Activated CD8-positive, alpha-beta T cell treated with anti-CD3 and anti-CD28 coated beads for 36 hours (primary cell): ENCODE measurements around the gene WNT11. TPM values are rescaled to one million over a fixed set of nuclear protein-coding genes. Genes with fewer than 3 reads are reported as not detected.

Source experiments
- ATAC-seq: fragments of 200-7000 bp; cut with Tn5 transposase; one replicate; pipeline ENCODE4 v1.10.0; 2021; ENCODE audit warnings: mild to moderate bottlenecking, moderate library complexity
- CTCF ChIA-PET: fragments of 350-600 bp; sonication (Branson Sonifier 250); formaldehyde crosslinking; loops from one replicate; lab custom pipeline; 2021; ENCODE audit warnings: antibody characterized with exemption; lab: Charles Lee
- POLR2A ChIA-PET: fragments of 350-600 bp; sonication (Branson Sonifier 250); formaldehyde crosslinking; loops from one replicate; lab custom pipeline; 2021; ENCODE audit warnings: antibody characterized with exemption; lab: Charles Lee
- DNase-seq: peaks from one replicate; pipeline ENCODE4 v3.0.0-alpha.2; 2020
- H3K27ac Mint-ChIP-seq: one replicate; pipeline ENCODE4 v1.8.0; 2021; ENCODE audit warnings: mild to moderate bottlenecking, mixed read lengths
- H3K27me3 Mint-ChIP-seq: one replicate; pipeline ENCODE4 v1.8.0; 2021; ENCODE audit warnings: mixed read lengths
- H3K36me3 Mint-ChIP-seq: one replicate; pipeline ENCODE4 v1.8.0; 2021; ENCODE audit warnings: low read depth, mixed read lengths
- H3K4me1 Mint-ChIP-seq: one replicate; pipeline ENCODE4 v1.8.0; 2021; ENCODE audit warnings: low read depth, mixed read lengths
- H3K4me3 Mint-ChIP-seq: one replicate; pipeline ENCODE4 v1.8.0; 2021; ENCODE audit warnings: mild to moderate bottlenecking, moderate library complexity, mixed read lengths
- H3K9me3 Mint-ChIP-seq: one replicate; pipeline ENCODE4 v1.8.0; 2021; ENCODE audit warnings: mixed read lengths
- CTCF ChIP-seq: fragments of 200-600 bp; IDR thresholded peaks from one replicate; pipeline ENCODE4 v1.8.0; 2022; ENCODE audit warnings: antibody characterized with exemption, mild to moderate bottlenecking
- intact Hi-C: fragments of 100-400 bp; cut with micrococcal nuclease; formaldehyde crosslinking; loops from one replicate; pipeline ENCODE4 v1.10.0; 2022
- total RNA-seq, 2 experiments: library from RNA; stranded (reverse); gene quantifications; one replicate each; pipeline ENCODE4 v1.2.3, GENCODE V29; 2021

Gene WNT11
- total RNA-seq, 2 experiments from 2014 or later: 0.32 to 0.43 TPM

- no peak overlapping the region for H3K4me3 Mint-ChIP-seq
- H3K4me1 Mint-ChIP-seq: no peaks in the 10 kb centered on the region
- POLR2A ChIA-PET: no interaction called here
- DNase-seq (no peak), ATAC-seq (no peak)
- H3K27me3 Mint-ChIP-seq: no peaks in the 10 kb centered on the region
- H3K36me3 Mint-ChIP-seq: no peaks in the 10 kb centered on the region
- TF ChIP-seq CTCF: no peak
- intact Hi-C loops: no loop called here
- no peaks in the 10 kb centered on the region for H3K9me3 Mint-ChIP-seq
- H3K27ac Mint-ChIP-seq: no peak overlapping the region
- CTCF ChIA-PET: interaction anchor here (8.1 kb wide), 1 partner anchor 11 kb away, joined by 47 read pairs; no protein-coding TSS in a partner anchor
These were observed 9.0 kb downstream of the WNT11 start for GRCh38 chr11:76197332-76197731.

- POLR2A ChIA-PET: interaction anchor here (0.8 kb wide), 1 partner anchor 8 kb away, joined by 3 read pairs; no protein-coding TSS in a partner anchor
- CTCF ChIA-PET: interaction anchor here (8.1 kb wide), 1 partner anchor 11 kb away, joined by 47 read pairs; no protein-coding TSS in a partner anchor
- no peak overlapping the region for H3K4me3 Mint-ChIP-seq
- H3K27ac Mint-ChIP-seq: no peak overlapping the region
- intact Hi-C loops: no loop called here
- no peaks in the 10 kb centered on the region for H3K27me3 Mint-ChIP-seq
- DNase-seq (no peak), ATAC-seq (no peak)
- H3K4me1 Mint-ChIP-seq: no peaks in the 10 kb centered on the region
- H3K36me3 Mint-ChIP-seq: no peaks in the 10 kb centered on the region
- no peak for TF ChIP-seq CTCF
- H3K9me3 Mint-ChIP-seq: no peaks in the 10 kb centered on the region
These were observed 9.5 kb downstream of the WNT11 start for GRCh38 chr11:76196849-76197248.

GRCh38 chr11:76194872-76195668 is 11.2 kb downstream of the WNT11 start:
- POLR2A ChIA-PET: no interaction called here
- Mint-ChIP-seq H3K27me3 (no peaks in the 10 kb centered on the region), H3K4me3 (no peak overlapping the region), H3K4me1 (no peaks in the 10 kb centered on the region), H3K36me3 (no peaks in the 10 kb centered on the region), H3K9me3 (no peaks in the 10 kb centered on the region), H3K27ac (no peak overlapping the region)
- ATAC-seq (no peak), DNase-seq (no peak)
- CTCF ChIA-PET: interaction anchor here (8.1 kb wide), 1 partner anchor 13 kb away, joined by 47 read pairs; no protein-coding TSS in a partner anchor
- intact Hi-C loops: no loop called here
- no peak for TF ChIP-seq CTCF

- POLR2A ChIA-PET: no interaction called here
- no peak for DNase-seq
- intact Hi-C loops: no loop called here
- Mint-ChIP-seq H3K4me1 (no peaks in the 10 kb centered on the region), H3K4me3 (no peak overlapping the region), H3K9me3 (no peaks in the 10 kb centered on the region), H3K27me3 (no peaks in the 10 kb centered on the region), H3K27ac (no peak overlapping the region), H3K36me3 (no peaks in the 10 kb centered on the region)
- no peak for ATAC-seq
- TF ChIP-seq CTCF: no peak
- CTCF ChIA-PET: interaction anchor here (1.2 to 8.1 kb wide), 3 partner anchors 15 to 300 kb away, joined by 3 to 47 read pairs (median 4); no protein-coding TSS in a partner anchor
These were observed 13.1 kb downstream of the WNT11 start for GRCh38 chr11:76193219-76193618.

- intact Hi-C loops: no loop called here
- H3K27ac Mint-ChIP-seq: no peak overlapping the region
These were observed 15.9 kb downstream of the WNT11 start for GRCh38 chr11:76190376-76190775.

More at GRCh38 chr11:76190376-76190775, 15.9 kb downstream of the WNT11 start:
- Mint-ChIP-seq H3K27me3 (no peaks in the 10 kb centered on the region), H3K9me3 (no peaks in the 10 kb centered on the region), H3K4me1 (no peaks in the 10 kb centered on the region), H3K4me3 (no peak overlapping the region), H3K36me3 (no peaks in the 10 kb centered on the region)
- CTCF ChIA-PET: no interaction called here
- ATAC-seq (no peak), DNase-seq (no peak)
- POLR2A ChIA-PET: no interaction called here
- TF ChIP-seq CTCF: no peak
